Suprapubic skin (tissue), 3 donors: ENCODE results near the gene PCSK4.

Experiments used
- POLR2A ChIP-seq, 2 donors: fragments of 450-650 bp; IDR thresholded peaks; one replicate each; pipeline ENCODE4 v1.6.1; 2017; ENCODE audit warnings: antibody characterized with exemption in 2 of 2, mild to moderate bottlenecking in 2 of 2, moderate library complexity in 2 of 2
- TF ChIP-seq, protein P1 (sequence below), 2 donors: fragments of 200-600 bp in 1 of 2; fragments of 450-650 bp in 1 of 2; sonication (generic) in 1 of 2; IDR thresholded peaks; one replicate each; pipeline ENCODE4 v1.5.1; 2016 to 2019; ENCODE audit warnings: antibody characterized with exemption in 2 of 2, mild to moderate bottlenecking in 1 of 2, moderate library complexity in 1 of 2

- TF ChIP-seq, protein P1, sequence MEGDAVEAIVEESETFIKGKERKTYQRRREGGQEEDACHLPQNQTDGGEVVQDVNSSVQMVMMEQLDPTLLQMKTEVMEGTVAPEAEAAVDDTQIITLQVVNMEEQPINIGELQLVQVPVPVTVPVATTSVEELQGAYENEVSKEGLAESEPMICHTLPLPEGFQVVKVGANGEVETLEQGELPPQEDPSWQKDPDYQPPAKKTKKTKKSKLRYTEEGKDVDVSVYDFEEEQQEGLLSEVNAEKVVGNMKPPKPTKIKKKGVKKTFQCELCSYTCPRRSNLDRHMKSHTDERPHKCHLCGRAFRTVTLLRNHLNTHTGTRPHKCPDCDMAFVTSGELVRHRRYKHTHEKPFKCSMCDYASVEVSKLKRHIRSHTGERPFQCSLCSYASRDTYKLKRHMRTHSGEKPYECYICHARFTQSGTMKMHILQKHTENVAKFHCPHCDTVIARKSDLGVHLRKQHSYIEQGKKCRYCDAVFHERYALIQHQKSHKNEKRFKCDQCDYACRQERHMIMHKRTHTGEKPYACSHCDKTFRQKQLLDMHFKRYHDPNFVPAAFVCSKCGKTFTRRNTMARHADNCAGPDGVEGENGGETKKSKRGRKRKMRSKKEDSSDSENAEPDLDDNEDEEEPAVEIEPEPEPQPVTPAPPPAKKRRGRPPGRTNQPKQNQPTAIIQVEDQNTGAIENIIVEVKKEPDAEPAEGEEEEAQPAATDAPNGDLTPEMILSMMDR (IDR thresholded peaks at IDR 0.05) = no peak
- TF ChIP-seq POLR2A (IDR thresholded peaks at IDR 0.05) = no peak
These were observed 38.0 kb downstream of the PCSK4 start for GRCh38 chr19:1451916-1452801.
